Dendritic cell treated with granulocyte-macrophage colony-stimulating factor and Interleukin-4, amounts not matched to agents 40 ng/mL and 50 ng/mL, for 4 days (primary cell): ENCODE data around the gene MCF2L.

Experiments
- H3K27ac Mint-ChIP-seq: one replicate; pipeline ENCODE4 v1.8.0; 2022; ENCODE audit warnings: mild to moderate bottlenecking, mixed read lengths
- H3K27me3 Mint-ChIP-seq: one replicate; pipeline ENCODE4 v1.8.0; 2022; ENCODE audit warnings: mild to moderate bottlenecking, mixed read lengths
- H3K36me3 Mint-ChIP-seq: one replicate; pipeline ENCODE4 v1.8.0; 2022; ENCODE audit warnings: low read depth, mixed read lengths
- H3K4me1 Mint-ChIP-seq: one replicate; pipeline ENCODE4 v1.8.0; 2022; ENCODE audit warnings: low read depth, mixed read lengths
- H3K4me3 Mint-ChIP-seq: one replicate; pipeline ENCODE4 v1.8.0; 2022; ENCODE audit warnings: mild to moderate bottlenecking, moderate library complexity, mixed read lengths
- H3K9me3 Mint-ChIP-seq: one replicate; pipeline ENCODE4 v1.8.0; 2022; ENCODE audit warnings: mixed read lengths
- intact Hi-C: fragments of 100-400 bp; cut with micrococcal nuclease; formaldehyde crosslinking; loops from one replicate; pipeline ENCODE4 v1.15.0; 2022

Gene MCF2L

GRCh38 chr13:113035213-113035800 lies 66.3 kb downstream of the MCF2L start:
- Mint-ChIP-seq H3K4me1 (no peaks in the 10 kb centered on the region), H3K27ac (no peak overlapping the region), H3K27me3 (peaks cover 8% of the 10 kb centered on the region), H3K36me3 (no peaks in the 10 kb centered on the region), H3K4me3 (no peak overlapping the region), H3K9me3 (no peaks in the 10 kb centered on the region)
- intact Hi-C loops = no loop called here

GRCh38 chr13:113036401-113036800 lies 67.4 kb downstream of the MCF2L start:
- Mint-ChIP-seq H3K36me3 (no peaks in the 10 kb centered on the region), H3K4me3 (no peak overlapping the region), H3K9me3 (no peaks in the 10 kb centered on the region), H3K27me3 (peaks cover 8% of the 10 kb centered on the region), H3K4me1 (no peaks in the 10 kb centered on the region), H3K27ac (no peak overlapping the region)
- intact Hi-C loops = no loop called here

GRCh38 chr13:113040031-113040430 lies 71.0 kb downstream of the MCF2L start:
- Mint-ChIP-seq H3K27ac (no peak overlapping the region), H3K4me1 (no peaks in the 10 kb centered on the region), H3K9me3 (no peaks in the 10 kb centered on the region), H3K4me3 (no peak overlapping the region), H3K27me3 (peaks cover 5% of the 10 kb centered on the region), H3K36me3 (no peaks in the 10 kb centered on the region)
- intact Hi-C loops = no loop called here

- H3K4me1 Mint-ChIP-seq = no peaks in the 10 kb centered on the region
- no peak overlapping the region for H3K27ac Mint-ChIP-seq
- H3K27me3 Mint-ChIP-seq = peaks cover 3% of the 10 kb centered on the region
- intact Hi-C loops = no loop called here
- H3K9me3 Mint-ChIP-seq = no peaks in the 10 kb centered on the region
- no peak overlapping the region for H3K4me3 Mint-ChIP-seq
- H3K36me3 Mint-ChIP-seq = no peaks in the 10 kb centered on the region
These were observed 71.7 kb downstream of the MCF2L start for GRCh38 chr13:113040597-113041292.

- Mint-ChIP-seq H3K27ac (no peak overlapping the region), H3K4me1 (no peaks in the 10 kb centered on the region)
These were observed 72.3 kb downstream of the MCF2L start for GRCh38 chr13:113041293-113041690.

GRCh38 chr13:113041896-113042295 lies 72.9 kb downstream of the MCF2L start:
- H3K27ac Mint-ChIP-seq = no peak overlapping the region
- intact Hi-C loops = no loop called here
- H3K27me3 Mint-ChIP-seq = no peaks in the 10 kb centered on the region
- H3K4me3 Mint-ChIP-seq = no peak overlapping the region
- no peaks in the 10 kb centered on the region for H3K36me3 Mint-ChIP-seq
- no peaks in the 10 kb centered on the region for H3K4me1 Mint-ChIP-seq
- H3K9me3 Mint-ChIP-seq = no peaks in the 10 kb centered on the region

More at GRCh38 chr13:113041293-113041690, 72.3 kb downstream of the MCF2L start:
- H3K36me3 Mint-ChIP-seq = no peaks in the 10 kb centered on the region
- intact Hi-C loops = no loop called here
- H3K4me3 Mint-ChIP-seq = no peak overlapping the region
- no peaks in the 10 kb centered on the region for H3K9me3 Mint-ChIP-seq
- H3K27me3 Mint-ChIP-seq = peaks cover 3% of the 10 kb centered on the region

GRCh38 chr13:113042456-113042855 lies 73.4 kb downstream of the MCF2L start:
- Mint-ChIP-seq H3K27ac (no peak overlapping the region), H3K9me3 (no peaks in the 10 kb centered on the region), H3K4me1 (no peaks in the 10 kb centered on the region), H3K27me3 (no peaks in the 10 kb centered on the region), H3K4me3 (no peak overlapping the region), H3K36me3 (no peaks in the 10 kb centered on the region)
- intact Hi-C loops = no loop called here

- Mint-ChIP-seq H3K4me3 (no peak overlapping the region), H3K36me3 (no peaks in the 10 kb centered on the region), H3K9me3 (no peaks in the 10 kb centered on the region), H3K27ac (no peak overlapping the region), H3K27me3 (no peaks in the 10 kb centered on the region), H3K4me1 (no peaks in the 10 kb centered on the region)
- intact Hi-C loops = no loop called here
These were observed 74.1 kb downstream of the MCF2L start for GRCh38 chr13:113043001-113043630.

- no peaks in the 10 kb centered on the region for H3K27me3 Mint-ChIP-seq
- intact Hi-C loops = no loop called here
- H3K36me3 Mint-ChIP-seq = no peaks in the 10 kb centered on the region
- H3K27ac Mint-ChIP-seq = no peak overlapping the region
- H3K4me3 Mint-ChIP-seq = no peak overlapping the region
- H3K9me3 Mint-ChIP-seq = no peaks in the 10 kb centered on the region
- H3K4me1 Mint-ChIP-seq = no peaks in the 10 kb centered on the region
These were observed 74.9 kb downstream of the MCF2L start for GRCh38 chr13:113043931-113044330.

- Mint-ChIP-seq H3K4me3 (no peak overlapping the region), H3K36me3 (no peaks in the 10 kb centered on the region), H3K4me1 (no peaks in the 10 kb centered on the region), H3K27ac (no peak overlapping the region), H3K27me3 (no peaks in the 10 kb centered on the region), H3K9me3 (no peaks in the 10 kb centered on the region)
- intact Hi-C loops = no loop called here
These were observed 75.5 kb downstream of the MCF2L start for GRCh38 chr13:113044391-113045114.

GRCh38 chr13:113045251-113046127 lies 76.5 kb downstream of the MCF2L start:
- intact Hi-C loops = no loop called here
- Mint-ChIP-seq H3K4me1 (no peaks in the 10 kb centered on the region), H3K36me3 (no peaks in the 10 kb centered on the region), H3K4me3 (no peak overlapping the region), H3K27me3 (no peaks in the 10 kb centered on the region), H3K9me3 (no peaks in the 10 kb centered on the region), H3K27ac (no peak overlapping the region)

- Mint-ChIP-seq H3K4me1 (no peaks in the 10 kb centered on the region), H3K27ac (no peak overlapping the region), H3K36me3 (no peaks in the 10 kb centered on the region), H3K9me3 (no peaks in the 10 kb centered on the region), H3K27me3 (no peaks in the 10 kb centered on the region), H3K4me3 (no peak overlapping the region)
- intact Hi-C loops = no loop called here
These were observed 77.3 kb downstream of the MCF2L start for GRCh38 chr13:113046128-113046882.

- Mint-ChIP-seq H3K9me3 (no peaks in the 10 kb centered on the region), H3K4me3 (no peak overlapping the region), H3K4me1 (no peaks in the 10 kb centered on the region), H3K36me3 (no peaks in the 10 kb centered on the region), H3K27me3 (no peaks in the 10 kb centered on the region), H3K27ac (no peak overlapping the region)
- intact Hi-C loops = no loop called here
These were observed 77.8 kb downstream of the MCF2L start for GRCh38 chr13:113046883-113047244.
